Vagina (tissue), 2 donors: Measurements from ENCODE around the gene SHISA4. TPM values are rescaled to one million over a fixed set of nuclear protein-coding genes. Genes with fewer than 3 reads are reported as not detected.
A peak's percentile ranks its signal among the peaks of the same experiment; 100 is the strongest.

Source experiments
- DNase-seq, 2 donors: peaks; one replicate each; pipeline ENCODE4 v3.0.0-alpha.2; 2017; ENCODE audit errors: extremely low spot score in 2 of 2
- H3K27ac ChIP-seq: fragments of 200-600 bp; sonication (generic); one replicate; pipeline ENCODE4 v1.5.1; 2019
- H3K27me3 ChIP-seq: fragments of 200-600 bp; sonication (generic); one replicate; pipeline ENCODE4 v1.5.1; 2019
- H3K36me3 ChIP-seq, 2 donors: fragments of 200-600 bp; sonication (generic); one replicate each; pipeline ENCODE4 v1.5.1; 2017 to 2019
- H3K4me1 ChIP-seq: fragments of 200-600 bp; sonication (generic); one replicate; pipeline ENCODE4 v1.5.1; 2019
- H3K4me3 ChIP-seq, 2 donors: fragments of 200-600 bp; sonication (generic); 1 replicate in 1 of 2; 2 replicates in 1 of 2; pipeline ENCODE4 v1.5.1; 2016 to 2019
- H3K9me3 ChIP-seq: fragments of 200-600 bp; sonication (generic); one replicate; pipeline ENCODE4 v1.5.1; 2019
- POLR2A ChIP-seq, 2 donors: fragments of 450-650 bp; IDR thresholded peaks; one replicate each; pipeline ENCODE4 v1.6.1; 2017; ENCODE audit warnings: antibody characterized with exemption in 2 of 2, mild to moderate bottlenecking in 2 of 2, moderate library complexity in 2 of 2
- POLR2AphosphoS5 ChIP-seq, 2 donors: sonication (generic); formaldehyde crosslinking; IDR thresholded peaks; one replicate each; pipeline ENCODE4 v1.9.0; 2017; ENCODE audit warnings: antibody characterized with exemption in 2 of 2, mild to moderate bottlenecking in 2 of 2, low read depth in 1 of 2; ENCODE audit not compliant: insufficient read depth in 1 of 2
- intact Hi-C: fragments of 100-400 bp; cut with DNase I; formaldehyde crosslinking; loops from one replicate; pipeline ENCODE4 v1.15.1; 2023
- total RNA-seq: library from RNA; depleted of rRNA; stranded (reverse); fragments of >200 nt; gene quantifications from one replicate; pipeline ENCODE4 v1.2.3, GENCODE V29; 2016
- TF ChIP-seq, protein P1 (sequence below), 3 experiments: fragments of 450-650 bp in 2 of 3; fragments of 200-600 bp in 1 of 3; sonication (generic) in 1 of 3; IDR thresholded peaks; one replicate each; pipeline ENCODE4 v1.5.1; 2017 to 2019; ENCODE audit warnings: antibody characterized with exemption in 3 of 3, mild to moderate bottlenecking in 2 of 3, moderate library complexity in 2 of 3

Gene SHISA4
- total RNA-seq, 1 donor from 2014 or later = 16.2 TPM

- Histone ChIP-seq H3K36me3 (no peaks in the 10 kb centered on the region), H3K4me3 (no peak overlapping the region), H3K27me3 (no peaks in the 10 kb centered on the region), H3K27ac (no peak overlapping the region), H3K4me1 (peaks cover 40% of the 10 kb centered on the region), H3K9me3 (no peaks in the 10 kb centered on the region)
- intact Hi-C loops = no loop called here
- TF ChIP-seq POLR2AphosphoS5 (IDR thresholded peaks at IDR 0.05; ENCODE audit: insufficient read depth in 1 of 2, low read depth in 1 of 2) (no peak), POLR2A (IDR thresholded peaks at IDR 0.05) (no peak)
- TF ChIP-seq, protein P1, sequence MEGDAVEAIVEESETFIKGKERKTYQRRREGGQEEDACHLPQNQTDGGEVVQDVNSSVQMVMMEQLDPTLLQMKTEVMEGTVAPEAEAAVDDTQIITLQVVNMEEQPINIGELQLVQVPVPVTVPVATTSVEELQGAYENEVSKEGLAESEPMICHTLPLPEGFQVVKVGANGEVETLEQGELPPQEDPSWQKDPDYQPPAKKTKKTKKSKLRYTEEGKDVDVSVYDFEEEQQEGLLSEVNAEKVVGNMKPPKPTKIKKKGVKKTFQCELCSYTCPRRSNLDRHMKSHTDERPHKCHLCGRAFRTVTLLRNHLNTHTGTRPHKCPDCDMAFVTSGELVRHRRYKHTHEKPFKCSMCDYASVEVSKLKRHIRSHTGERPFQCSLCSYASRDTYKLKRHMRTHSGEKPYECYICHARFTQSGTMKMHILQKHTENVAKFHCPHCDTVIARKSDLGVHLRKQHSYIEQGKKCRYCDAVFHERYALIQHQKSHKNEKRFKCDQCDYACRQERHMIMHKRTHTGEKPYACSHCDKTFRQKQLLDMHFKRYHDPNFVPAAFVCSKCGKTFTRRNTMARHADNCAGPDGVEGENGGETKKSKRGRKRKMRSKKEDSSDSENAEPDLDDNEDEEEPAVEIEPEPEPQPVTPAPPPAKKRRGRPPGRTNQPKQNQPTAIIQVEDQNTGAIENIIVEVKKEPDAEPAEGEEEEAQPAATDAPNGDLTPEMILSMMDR (IDR thresholded peaks at IDR 0.05) = no peak
- DNase-seq = peak; percentile 56 to 61
These were observed 6.0 kb upstream of the SHISA4 start for GRCh38 chr1:201882665-201883132.

DNA sequence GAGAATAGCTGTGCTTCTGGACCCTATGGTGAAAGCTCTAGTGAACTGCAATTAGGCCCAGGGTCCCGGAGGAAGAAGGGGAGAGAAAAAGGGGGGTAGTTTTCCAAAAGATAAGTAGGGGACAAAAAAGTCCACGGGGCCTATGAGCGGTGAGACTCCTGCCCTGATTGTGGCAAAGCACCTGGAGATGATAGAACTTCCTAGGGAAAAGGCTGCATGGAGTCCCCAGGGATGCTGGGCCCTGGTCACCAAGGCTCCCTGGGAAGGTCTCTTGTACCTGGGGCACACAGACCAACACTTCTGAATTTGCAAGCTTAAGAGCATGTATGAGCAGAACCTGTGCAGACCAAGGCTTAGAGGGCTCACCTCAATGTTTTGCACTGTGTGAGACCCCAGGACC lies 5.4 kb upstream of the SHISA4 start:
- intact Hi-C loops = no loop called here
- DNase-seq = peak in 1 of 2 donors; percentile 70
- no peaks in the 10 kb centered on the region for H3K36me3 ChIP-seq

DNA sequence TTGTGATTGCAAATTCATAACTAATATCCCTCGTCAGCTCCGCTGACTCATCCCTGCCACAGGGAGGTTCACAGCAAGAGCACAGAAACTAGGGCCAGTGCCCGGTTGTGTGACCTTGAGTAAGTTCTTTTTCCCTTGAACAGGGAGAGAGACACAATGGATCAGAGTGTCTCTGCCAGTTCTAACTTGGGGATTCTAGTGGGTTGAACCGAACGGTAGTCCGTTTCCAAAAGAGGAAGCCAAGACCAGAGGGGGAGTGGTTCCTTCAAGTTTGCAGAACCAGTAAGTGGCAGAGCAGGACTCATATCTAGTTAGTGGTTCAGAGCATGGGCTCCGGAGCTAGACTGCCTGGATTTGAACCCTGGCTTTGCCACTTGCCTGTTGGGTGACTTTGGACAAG lies 4.9 kb upstream of the SHISA4 start:
- no peaks in the 10 kb centered on the region for H3K36me3 ChIP-seq
- H3K27ac ChIP-seq = no peak overlapping the region
- peaks cover 30% of the 10 kb centered on the region for H3K4me1 ChIP-seq
- DNase-seq = peak; percentile 67 to 85
- no peak overlapping the region for H3K4me3 ChIP-seq
- TF ChIP-seq, protein P1 (IDR thresholded peaks at IDR 0.05) = no peak
- no peak for TF ChIP-seq POLR2A (IDR thresholded peaks at IDR 0.05)
- peak in 1 of 2 donors; percentile 54 for TF ChIP-seq POLR2AphosphoS5 (IDR thresholded peaks at IDR 0.05; ENCODE audit: insufficient read depth in 1 of 2, low read depth in 1 of 2)
- no peaks in the 10 kb centered on the region for H3K9me3 ChIP-seq
- intact Hi-C loops = no loop called here
- no peaks in the 10 kb centered on the region for H3K27me3 ChIP-seq

More for the DNA sequence above, 5.4 kb upstream of the SHISA4 start:
- H3K4me3 ChIP-seq = no peak overlapping the region
- no peak overlapping the region for H3K27ac ChIP-seq
- no peaks in the 10 kb centered on the region for H3K9me3 ChIP-seq
- peaks cover 35% of the 10 kb centered on the region for H3K4me1 ChIP-seq
- H3K27me3 ChIP-seq = no peaks in the 10 kb centered on the region
- TF ChIP-seq, protein P1 (IDR thresholded peaks at IDR 0.05) = no peak
- TF ChIP-seq POLR2A (IDR thresholded peaks at IDR 0.05) (no peak), POLR2AphosphoS5 (IDR thresholded peaks at IDR 0.05; ENCODE audit: insufficient read depth in 1 of 2, low read depth in 1 of 2) (no peak)

GRCh38 chr1:201884425-201884824 lies 4.3 kb upstream of the SHISA4 start:
- intact Hi-C loops = no loop called here
- peaks cover 37% of the 10 kb centered on the region for H3K4me1 ChIP-seq
- no peaks in the 10 kb centered on the region for H3K36me3 ChIP-seq
- peak in 1 of 2 donors; percentile 21 for TF ChIP-seq POLR2AphosphoS5 (IDR thresholded peaks at IDR 0.05; ENCODE audit: insufficient read depth in 1 of 2, low read depth in 1 of 2)
- TF ChIP-seq, protein P1 (IDR thresholded peaks at IDR 0.05) = no peak
- DNase-seq = peak in 1 of 2 donors; percentile 64
- H3K27ac ChIP-seq = no peak overlapping the region
- no peaks in the 10 kb centered on the region for H3K27me3 ChIP-seq
- H3K4me3 ChIP-seq = no peak overlapping the region
- H3K9me3 ChIP-seq = no peaks in the 10 kb centered on the region

DNA sequence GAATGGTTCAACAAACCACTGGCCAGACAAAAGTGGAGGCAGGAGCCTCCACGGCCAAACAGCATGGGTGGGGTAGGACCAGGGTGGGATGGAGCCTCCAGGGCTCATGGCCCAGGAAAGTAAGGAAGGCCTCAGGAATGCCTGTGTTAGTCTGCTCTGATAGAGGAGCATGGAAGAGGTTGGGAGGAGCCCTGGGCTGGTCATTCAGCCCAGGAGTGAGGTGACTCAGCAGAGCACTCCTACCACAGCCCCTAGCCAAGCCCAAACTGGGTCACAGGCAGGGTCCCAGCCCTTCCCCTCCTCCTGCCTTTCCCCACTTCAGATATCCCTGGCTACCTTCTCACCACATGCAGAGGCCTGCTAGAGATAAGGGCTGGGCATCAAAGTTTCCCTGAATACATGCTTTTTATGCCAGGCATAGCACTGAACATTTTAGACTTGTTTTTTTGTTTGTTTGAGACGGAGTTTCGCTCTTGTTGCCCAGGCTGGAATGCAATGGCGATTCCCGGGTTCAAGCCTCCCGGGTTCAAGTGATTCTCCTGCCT lies 3.1 kb upstream of the SHISA4 start:
- no peaks in the 10 kb centered on the region for H3K9me3 ChIP-seq
- intact Hi-C loops = no loop called here
- no peaks in the 10 kb centered on the region for H3K27me3 ChIP-seq
- no peak overlapping the region for H3K4me3 ChIP-seq
- no peak for DNase-seq
- peaks cover 44% of the 10 kb centered on the region for H3K4me1 ChIP-seq
- TF ChIP-seq POLR2A (IDR thresholded peaks at IDR 0.05) (no peak), POLR2AphosphoS5 (IDR thresholded peaks at IDR 0.05; ENCODE audit: insufficient read depth in 1 of 2, low read depth in 1 of 2) (no peak)
- TF ChIP-seq, protein P1 (IDR thresholded peaks at IDR 0.05) = no peak
- H3K27ac ChIP-seq = no peak overlapping the region
- H3K36me3 ChIP-seq = no peaks in the 10 kb centered on the region
